Neuronal stem cell (in vitro differentiated cells): ENCODE results near the gene OTP.
A peak's percentile ranks its signal among the peaks of the same experiment; 100 is the strongest.

Experiments
- DNase-seq: peaks from one replicate; pipeline ENCODE4 v3.0.0-alpha.2; 2013; ENCODE audit warnings: low spot score
- H2AFZ ChIP-seq: one replicate; pipeline ENCODE4 v1.6.1; 2013; ENCODE audit warnings: mild to moderate bottlenecking, low read length, inconsistent platforms
- H2AK5ac ChIP-seq: 2 replicates; pipeline ENCODE4 v1.6.1; 2013; ENCODE audit warnings: low read depth, mild to moderate bottlenecking, inconsistent platforms, low read length, moderate library complexity, mixed read lengths
- H2BK120ac ChIP-seq: 2 replicates; pipeline ENCODE4 v1.6.1; 2013; ENCODE audit warnings: low read depth, mild to moderate bottlenecking, inconsistent platforms, low read length, moderate library complexity, mixed read lengths
- H2BK12ac ChIP-seq: one replicate; pipeline ENCODE4 v1.6.1; 2013; ENCODE audit warnings: low read length, inconsistent platforms
- H2BK15ac ChIP-seq: 2 replicates; pipeline ENCODE4 v1.6.1; 2013; ENCODE audit warnings: mild to moderate bottlenecking, low read length, inconsistent platforms, mixed read lengths
- H2BK5ac ChIP-seq: one replicate; pipeline ENCODE4 v1.6.1; 2013; ENCODE audit warnings: inconsistent platforms, mild to moderate bottlenecking, low read length, moderate library complexity
- H3K14ac ChIP-seq: one replicate; pipeline ENCODE4 v1.6.1; 2013; ENCODE audit warnings: low read length, inconsistent platforms
- H3K18ac ChIP-seq: 2 replicates; pipeline ENCODE4 v1.6.1; 2013; ENCODE audit warnings: low read length, inconsistent platforms
- H3K23ac ChIP-seq: 2 replicates; pipeline ENCODE4 v1.6.1; 2013; ENCODE audit warnings: low read depth, mild to moderate bottlenecking, mixed read lengths, low read length, inconsistent platforms; ENCODE audit not compliant: poor library complexity
- H3K27ac ChIP-seq: replicated peaks from 3 replicates; pipeline ENCODE4 v1.5.1; 2013; ENCODE audit warnings: low read length, inconsistent platforms
- H3K27me3 ChIP-seq, 3 experiments: 2 replicates each; pipeline ENCODE4 v1.6.1; 2013; ENCODE audit warnings: low read length in 3 of 3, mild to moderate bottlenecking in 2 of 3, inconsistent platforms in 1 of 3, low read depth in 1 of 3, mixed read lengths in 1 of 3, moderate library complexity in 1 of 3; ENCODE audit not compliant: control insufficient read depth in 3 of 3, insufficient read depth in 3 of 3
- H3K36me3 ChIP-seq, 2 donors: replicated peaks in 1 of 2; 2 replicates each; pipeline ENCODE4 v1.6.1; 2013; ENCODE audit warnings: low read length in 2 of 2; ENCODE audit not compliant: control insufficient read depth in 2 of 2, insufficient read depth in 2 of 2
- H3K4ac ChIP-seq: 2 replicates; pipeline ENCODE4 v1.6.1; 2013; ENCODE audit warnings: inconsistent platforms, mild to moderate bottlenecking, low read length, moderate library complexity
- H3K4me1 ChIP-seq, 2 donors: 1 replicate in 1 of 2; 2 replicates in 1 of 2; pipeline ENCODE4 v1.6.1; 2013; ENCODE audit warnings: low read length in 2 of 2, low read depth in 1 of 2; ENCODE audit not compliant: control insufficient read depth in 2 of 2, insufficient read depth in 1 of 2
- H3K4me2 ChIP-seq: one replicate; pipeline ENCODE4 v1.6.1; 2013; ENCODE audit warnings: mild to moderate bottlenecking, low read length, inconsistent platforms; ENCODE audit not compliant: insufficient read depth, poor library complexity, severe bottlenecking
- H3K4me3 ChIP-seq, 2 donors: 2 replicates each; pipeline ENCODE4 v1.5.1; 2013; ENCODE audit warnings: low read length in 2 of 2, mild to moderate bottlenecking in 2 of 2, inconsistent platforms in 1 of 2, moderate library complexity in 1 of 2
- H3K79me1 ChIP-seq: one replicate; pipeline ENCODE4 v1.6.1; 2013; ENCODE audit warnings: low read depth, mild to moderate bottlenecking, inconsistent platforms, low read length, moderate library complexity
- H3K9ac ChIP-seq: one replicate; pipeline ENCODE4 v1.6.1; 2013; ENCODE audit warnings: mild to moderate bottlenecking, low read depth, low read length, inconsistent platforms; ENCODE audit not compliant: poor library complexity
- H3K9me3 ChIP-seq, 2 donors: replicated peaks in 1 of 2; 2 replicates each; pipeline versions ENCODE3 to v1.6.1; 2013; ENCODE audit warnings: low read length in 2 of 2, mild to moderate bottlenecking in 2 of 2, inconsistent platforms in 1 of 2, low read depth in 1 of 2, mixed read lengths in 1 of 2, moderate library complexity in 1 of 2; ENCODE audit not compliant: control insufficient read depth in 2 of 2, insufficient read depth in 1 of 2
- H4K8ac ChIP-seq: one replicate; pipeline ENCODE4 v1.6.1; 2013; ENCODE audit warnings: low read depth, mild to moderate bottlenecking, inconsistent platforms, low read length, moderate library complexity
- H4K91ac ChIP-seq: one replicate; pipeline ENCODE4 v1.6.1; 2013; ENCODE audit warnings: low read length, low read depth, mild to moderate bottlenecking, inconsistent platforms; ENCODE audit not compliant: poor library complexity
- WGBS, 2 donors: extraction: QIAGEN DNeasy Blood & Tissue Kit; methylation state at CpG; one replicate each; pipeline ENCODE4 v1.1.7; 2013; ENCODE audit warnings: missing lambda C conversion rate in 2 of 2, mixed read lengths in 1 of 2; ENCODE audit not compliant: insufficient read length in 2 of 2, insufficient replicate concordance in 1 of 2; ENCODE audit errors: extremely low coverage in 2 of 2; 5-methylcytosine and 5-hydroxymethylcytosine counted together

OTP gene

GRCh38 chr5:77644371-77645157 is 6.1 kb upstream of the OTP start:
- no peaks in the 10 kb centered on the region for H3K9me3 ChIP-seq
- no CpG with 5 or more reads among the region's 33 CpGs for WGBS, 2 donors
- no peaks in the 10 kb centered on the region for H3K79me1 ChIP-seq
- no peak overlapping the region for H4K91ac ChIP-seq
- no peak overlapping the region for H4K8ac ChIP-seq
- H3K36me3 ChIP-seq: no peaks in the 10 kb centered on the region
- H2AFZ ChIP-seq: no peak overlapping the region
- H3K9ac ChIP-seq: no peak overlapping the region
- H2BK5ac ChIP-seq: no peak overlapping the region
- no peak overlapping the region for H3K18ac ChIP-seq
- no peak overlapping the region for H3K4me3 ChIP-seq
- H3K14ac ChIP-seq: no peak overlapping the region
- H2AK5ac ChIP-seq: no peak overlapping the region
- no peak overlapping the region for H2BK120ac ChIP-seq
- H3K4me2 ChIP-seq: no peak overlapping the region
- H3K23ac ChIP-seq: no peak overlapping the region
- H2BK15ac ChIP-seq: no peak overlapping the region
- no peak for DNase-seq
- peaks cover 2 to 8% of the 10 kb centered on the region in 2 donors for H3K4me1 ChIP-seq
- no peak overlapping the region for H3K4ac ChIP-seq
- no peak overlapping the region for H3K27ac ChIP-seq
- H3K27me3 ChIP-seq: peaks cover 21 to 99% (median 63%) of the 10 kb centered on the region in 3 experiments
- H2BK12ac ChIP-seq: no peak overlapping the region

GRCh38 chr5:77643654-77644370 is 5.3 kb upstream of the OTP start:
- H2BK120ac ChIP-seq: no peak overlapping the region
- H3K4me1 ChIP-seq: peaks cover 6 to 13% of the 10 kb centered on the region in 2 donors
- H3K9ac ChIP-seq: no peak overlapping the region
- no peak overlapping the region for H3K14ac ChIP-seq
- H2BK12ac ChIP-seq: no peak overlapping the region
- H4K91ac ChIP-seq: no peak overlapping the region
- no peak overlapping the region for H3K4me3 ChIP-seq
- H3K9me3 ChIP-seq: no peaks in the 10 kb centered on the region
- peak overlapping the region; percentile 32 for H3K4me2 ChIP-seq
- H3K23ac ChIP-seq: no peak overlapping the region
- H3K18ac ChIP-seq: peak overlapping the region; percentile 20
- H4K8ac ChIP-seq: no peak overlapping the region
- no peak overlapping the region for H2BK5ac ChIP-seq
- WGBS, 2 donors: no CpG with 5 or more reads among the region's 28 CpGs
- no peak overlapping the region for H2AFZ ChIP-seq
- H3K79me1 ChIP-seq: no peaks in the 10 kb centered on the region
- no peak overlapping the region for H3K4ac ChIP-seq
- peak overlapping the region; percentile 73 for H2AK5ac ChIP-seq
- peaks cover 21 to 99% (median 69%) of the 10 kb centered on the region in 3 experiments for H3K27me3 ChIP-seq
- H3K36me3 ChIP-seq: no peaks in the 10 kb centered on the region
- no peak overlapping the region for H3K27ac ChIP-seq
- no peak overlapping the region for H2BK15ac ChIP-seq
- no peak for DNase-seq

GRCh38 chr5:77642738-77643653 is 4.5 kb upstream of the OTP start:
- H3K14ac ChIP-seq: no peak overlapping the region
- H3K4me2 ChIP-seq: peak overlapping the region; percentile 32
- DNase-seq: no peak
- H3K18ac ChIP-seq: peak overlapping the region; percentile 20
- H3K36me3 ChIP-seq: no peaks in the 10 kb centered on the region
- H3K4ac ChIP-seq: no peak overlapping the region
- H3K27me3 ChIP-seq: peaks cover 21 to 99% (median 76%) of the 10 kb centered on the region in 3 experiments
- H4K8ac ChIP-seq: no peak overlapping the region
- peaks cover 7 to 13% of the 10 kb centered on the region in 2 donors for H3K4me1 ChIP-seq
- no peak overlapping the region for H2BK15ac ChIP-seq
- no peak overlapping the region for H3K4me3 ChIP-seq
- no peaks in the 10 kb centered on the region for H3K9me3 ChIP-seq
- H2BK5ac ChIP-seq: no peak overlapping the region
- WGBS, 2 donors: no CpG with 5 or more reads among the region's 21 CpGs
- H2BK120ac ChIP-seq: no peak overlapping the region
- H4K91ac ChIP-seq: no peak overlapping the region
- no peak overlapping the region for H2BK12ac ChIP-seq
- H2AK5ac ChIP-seq: peak overlapping the region; percentile 73
- no peak overlapping the region for H3K23ac ChIP-seq
- no peak overlapping the region for H3K9ac ChIP-seq
- no peaks in the 10 kb centered on the region for H3K79me1 ChIP-seq
- H2AFZ ChIP-seq: no peak overlapping the region
- no peak overlapping the region for H3K27ac ChIP-seq
